Measurements from ENCODE around the gene PADI2.

Gene PADI2

DNA sequence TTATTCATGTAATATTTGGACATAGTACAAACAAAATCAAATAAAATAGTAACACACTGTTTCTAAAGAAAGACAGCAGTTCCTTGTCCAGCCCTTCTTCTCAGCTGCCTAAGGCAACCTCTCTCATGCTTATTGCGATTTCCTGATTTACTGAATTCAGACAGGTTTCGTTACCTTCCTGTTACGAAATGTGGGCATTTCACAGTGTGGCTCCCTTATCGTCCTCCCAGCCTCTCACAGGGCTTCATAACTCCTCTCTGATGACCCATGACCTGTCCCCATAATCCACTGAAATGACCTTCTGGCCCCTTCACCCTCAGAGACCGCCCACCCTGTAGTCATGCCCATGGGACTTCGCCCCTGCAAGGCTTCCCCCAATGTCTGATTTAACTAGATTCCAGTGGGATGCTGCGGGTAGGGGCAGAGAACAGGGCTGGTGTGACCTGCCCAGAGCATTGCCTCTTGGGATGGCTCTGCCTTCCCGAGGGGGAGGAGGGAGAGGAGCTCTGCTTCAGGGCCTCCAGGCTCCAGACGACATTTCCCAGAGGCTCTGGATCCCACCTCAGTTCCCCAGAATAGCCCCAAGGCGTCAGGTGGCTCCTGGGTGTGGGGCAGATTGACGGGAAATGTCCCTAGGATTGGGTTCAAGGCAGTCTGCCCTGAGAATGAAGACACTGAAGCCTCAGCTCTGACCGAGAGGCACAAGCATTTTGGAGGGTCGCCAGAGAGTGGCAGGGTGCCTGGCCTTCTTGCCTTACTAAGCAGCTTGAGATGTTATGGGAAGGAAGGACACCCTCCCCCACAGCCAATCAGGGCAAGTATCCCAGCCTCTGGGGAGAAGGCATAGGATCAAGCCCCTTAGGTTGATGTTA is 20.6 kb downstream of the PADI2 start:
- Histone ChIP-seq H3K9me3 (no peaks in the 10 kb centered on the region), H3K27me3 (no peaks in the 10 kb centered on the region), H3K4me1 (no peaks in the 10 kb centered on the region), H3K4me3 (ENCODE audit: low read depth, low read length) (no peak overlapping the region), H3K36me3 (no peaks in the 10 kb centered on the region)
- TF ChIP-seq, protein P1, sequence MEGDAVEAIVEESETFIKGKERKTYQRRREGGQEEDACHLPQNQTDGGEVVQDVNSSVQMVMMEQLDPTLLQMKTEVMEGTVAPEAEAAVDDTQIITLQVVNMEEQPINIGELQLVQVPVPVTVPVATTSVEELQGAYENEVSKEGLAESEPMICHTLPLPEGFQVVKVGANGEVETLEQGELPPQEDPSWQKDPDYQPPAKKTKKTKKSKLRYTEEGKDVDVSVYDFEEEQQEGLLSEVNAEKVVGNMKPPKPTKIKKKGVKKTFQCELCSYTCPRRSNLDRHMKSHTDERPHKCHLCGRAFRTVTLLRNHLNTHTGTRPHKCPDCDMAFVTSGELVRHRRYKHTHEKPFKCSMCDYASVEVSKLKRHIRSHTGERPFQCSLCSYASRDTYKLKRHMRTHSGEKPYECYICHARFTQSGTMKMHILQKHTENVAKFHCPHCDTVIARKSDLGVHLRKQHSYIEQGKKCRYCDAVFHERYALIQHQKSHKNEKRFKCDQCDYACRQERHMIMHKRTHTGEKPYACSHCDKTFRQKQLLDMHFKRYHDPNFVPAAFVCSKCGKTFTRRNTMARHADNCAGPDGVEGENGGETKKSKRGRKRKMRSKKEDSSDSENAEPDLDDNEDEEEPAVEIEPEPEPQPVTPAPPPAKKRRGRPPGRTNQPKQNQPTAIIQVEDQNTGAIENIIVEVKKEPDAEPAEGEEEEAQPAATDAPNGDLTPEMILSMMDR (IDR thresholded peaks at IDR 0.05; ENCODE audit: low read depth, low read length) = no peak
- no peak for DNase-seq

- Histone ChIP-seq H3K9me3 (no peaks in the 10 kb centered on the region), H3K36me3 (no peaks in the 10 kb centered on the region), H3K4me3 (ENCODE audit: low read depth, low read length) (no peak overlapping the region), H3K4me1 (no peaks in the 10 kb centered on the region), H3K27me3 (no peaks in the 10 kb centered on the region)
- TF ChIP-seq, protein P1 (IDR thresholded peaks at IDR 0.05; ENCODE audit: low read depth, low read length) = no peak
- DNase-seq = no peak
Measured at GRCh38 chr1:17097787-17098186, 21.5 kb downstream of the PADI2 start.

GRCh38 chr1:17097147-17097546 is 22.1 kb downstream of the PADI2 start:
- H3K4me1 ChIP-seq = no peaks in the 10 kb centered on the region
- no peak for DNase-seq
- TF ChIP-seq, protein P1 (IDR thresholded peaks at IDR 0.05; ENCODE audit: low read depth, low read length) = no peak
- H3K4me3 ChIP-seq (ENCODE audit: low read depth, low read length) = no peak overlapping the region
- no peaks in the 10 kb centered on the region for H3K36me3 ChIP-seq
- H3K9me3 ChIP-seq = no peaks in the 10 kb centered on the region
- H3K27me3 ChIP-seq = no peaks in the 10 kb centered on the region

GRCh38 chr1:17096584-17096983 is 22.7 kb downstream of the PADI2 start:
- no peaks in the 10 kb centered on the region for H3K36me3 ChIP-seq
- no peaks in the 10 kb centered on the region for H3K9me3 ChIP-seq
- TF ChIP-seq, protein P1 (IDR thresholded peaks at IDR 0.05; ENCODE audit: low read depth, low read length) = no peak
- H3K27me3 ChIP-seq = no peaks in the 10 kb centered on the region
- DNase-seq = no peak
- no peak overlapping the region for H3K4me3 ChIP-seq (ENCODE audit: low read depth, low read length)
- no peaks in the 10 kb centered on the region for H3K4me1 ChIP-seq

DNA sequence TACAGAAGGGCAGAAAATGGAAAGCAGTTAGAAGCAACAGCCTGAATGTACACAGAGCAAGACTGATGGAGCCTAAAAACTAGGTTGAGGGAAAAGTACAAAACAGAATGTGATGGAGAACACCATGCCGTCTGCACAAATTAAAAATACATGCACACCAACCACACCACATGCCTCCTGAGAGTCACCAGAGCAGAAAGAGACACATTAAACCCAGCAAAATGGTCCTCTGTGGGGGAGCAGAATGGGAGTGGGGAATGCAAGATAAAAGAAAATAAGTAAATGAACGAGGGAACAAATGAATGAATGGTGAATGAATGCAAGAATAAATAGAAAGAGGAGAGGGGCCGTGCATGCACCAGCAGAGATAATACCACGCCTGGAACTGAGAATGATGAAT is 24.1 kb downstream of the PADI2 start:
- no peak for DNase-seq
- H3K9me3 ChIP-seq = no peaks in the 10 kb centered on the region
- no peaks in the 10 kb centered on the region for H3K4me1 ChIP-seq
- TF ChIP-seq, protein P1 (IDR thresholded peaks at IDR 0.05; ENCODE audit: low read depth, low read length) = no peak
- H3K36me3 ChIP-seq = no peaks in the 10 kb centered on the region
- no peak overlapping the region for H3K4me3 ChIP-seq (ENCODE audit: low read depth, low read length)
- H3K27me3 ChIP-seq = no peaks in the 10 kb centered on the region

GRCh38 chr1:17094664-17095063 is 24.6 kb downstream of the PADI2 start:
- Histone ChIP-seq H3K36me3 (no peaks in the 10 kb centered on the region), H3K4me3 (ENCODE audit: low read depth, low read length) (no peak overlapping the region), H3K4me1 (no peaks in the 10 kb centered on the region), H3K27me3 (no peaks in the 10 kb centered on the region), H3K9me3 (no peaks in the 10 kb centered on the region)
- no peak for DNase-seq
- TF ChIP-seq, protein P1 (IDR thresholded peaks at IDR 0.05; ENCODE audit: low read depth, low read length) = no peak

Data from BE2C (cell line).